ENCODE measurements around the gene ACE. TPM values are rescaled to one million over a fixed set of nuclear protein-coding genes. Genes with fewer than 3 reads are reported as not detected.

ACE gene
- total RNA-seq, 1 experiment from 2014 or later, result 4.5 TPM

DNA sequence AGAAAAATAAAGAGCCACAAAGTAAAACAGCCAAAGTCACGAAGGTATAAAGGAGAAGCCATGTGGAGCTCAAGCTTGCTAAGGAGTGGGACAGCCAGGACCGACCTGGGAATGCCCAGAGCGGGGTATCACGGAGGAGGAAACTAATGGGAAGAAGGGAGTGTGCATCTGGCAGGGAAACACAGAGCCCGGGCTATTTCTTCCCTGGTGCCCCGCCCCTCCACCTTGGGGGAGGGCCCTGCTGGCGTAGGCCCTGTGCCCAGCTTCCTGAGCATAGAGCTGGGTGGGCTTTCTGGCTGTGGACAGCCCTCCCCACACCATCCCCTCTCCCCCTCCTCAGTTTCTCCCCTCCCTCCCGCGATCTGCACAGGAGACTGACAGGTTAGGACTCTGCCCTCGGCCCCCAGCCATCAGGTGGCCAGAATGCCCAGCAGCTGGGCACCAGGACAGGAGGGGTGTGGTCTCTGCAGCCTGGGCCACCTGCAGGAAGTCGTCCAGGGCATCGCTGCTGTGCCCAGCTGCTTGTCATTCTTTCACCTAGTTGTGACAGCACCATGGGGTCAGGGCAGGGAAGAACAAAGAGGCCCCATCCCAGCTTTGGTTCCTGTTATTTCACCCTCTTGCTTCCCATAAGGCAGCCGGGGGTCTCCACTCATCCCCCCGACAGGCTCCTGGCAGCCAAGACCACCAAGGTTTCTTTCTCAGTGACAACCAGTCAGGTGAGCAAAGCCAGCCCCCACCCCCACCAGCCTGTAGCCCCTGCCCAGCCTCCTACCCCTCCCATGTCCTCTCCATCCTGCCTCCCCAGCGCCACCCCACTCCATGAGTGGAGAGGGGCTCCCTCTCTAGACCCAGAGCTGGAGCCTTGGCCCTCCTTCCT lies 66.3 kb downstream of the ACE start:
- intact Hi-C loops (cut with micrococcal nuclease; ENCODE audit: unreplicated experiment), result no loop called here
- H3K4me1 ChIP-seq (ENCODE audit: control insufficient read depth, insufficient read depth, low read length), result no peaks in the 10 kb centered on the region
- ATAC-seq (no peak), DNase-seq (ENCODE audit: low read depth, low spot score) (no peak)
- H3K4me3 ChIP-seq (ENCODE audit: low read depth in 2 of 2, low read length in 2 of 2), result no peak overlapping the region
- in situ Hi-C loops (cut with HindIII; ENCODE audit: low pct_unique_long_range_greater_than_20kb, low sequenced_read_pairs), result no loop called here
- ChIA-PET POLR2A (no interaction called here), CTCF (interaction anchor here (0.6 kb wide), 1 partner anchor 870 kb away, joined by 3 read pairs; no protein-coding TSS in a partner anchor)
- TF ChIP-seq, protein P1, sequence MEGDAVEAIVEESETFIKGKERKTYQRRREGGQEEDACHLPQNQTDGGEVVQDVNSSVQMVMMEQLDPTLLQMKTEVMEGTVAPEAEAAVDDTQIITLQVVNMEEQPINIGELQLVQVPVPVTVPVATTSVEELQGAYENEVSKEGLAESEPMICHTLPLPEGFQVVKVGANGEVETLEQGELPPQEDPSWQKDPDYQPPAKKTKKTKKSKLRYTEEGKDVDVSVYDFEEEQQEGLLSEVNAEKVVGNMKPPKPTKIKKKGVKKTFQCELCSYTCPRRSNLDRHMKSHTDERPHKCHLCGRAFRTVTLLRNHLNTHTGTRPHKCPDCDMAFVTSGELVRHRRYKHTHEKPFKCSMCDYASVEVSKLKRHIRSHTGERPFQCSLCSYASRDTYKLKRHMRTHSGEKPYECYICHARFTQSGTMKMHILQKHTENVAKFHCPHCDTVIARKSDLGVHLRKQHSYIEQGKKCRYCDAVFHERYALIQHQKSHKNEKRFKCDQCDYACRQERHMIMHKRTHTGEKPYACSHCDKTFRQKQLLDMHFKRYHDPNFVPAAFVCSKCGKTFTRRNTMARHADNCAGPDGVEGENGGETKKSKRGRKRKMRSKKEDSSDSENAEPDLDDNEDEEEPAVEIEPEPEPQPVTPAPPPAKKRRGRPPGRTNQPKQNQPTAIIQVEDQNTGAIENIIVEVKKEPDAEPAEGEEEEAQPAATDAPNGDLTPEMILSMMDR (IDR thresholded peaks at IDR 0.05), result no peak
- TF ChIP-seq TCF7L2 (IDR thresholded peaks at IDR 0.05; ENCODE audit: low read depth, low read length), result no peak
- TF ChIP-seq SIN3A (IDR thresholded peaks at IDR 0.05; ENCODE audit: borderline replicate concordance, insufficient read depth, low read depth, low read length), result no peak
- TF ChIP-seq POLR2AphosphoS5 (IDR thresholded peaks at IDR 0.05; ENCODE audit: low read depth, low read length), result no peak
- TF ChIP-seq, protein P2, sequence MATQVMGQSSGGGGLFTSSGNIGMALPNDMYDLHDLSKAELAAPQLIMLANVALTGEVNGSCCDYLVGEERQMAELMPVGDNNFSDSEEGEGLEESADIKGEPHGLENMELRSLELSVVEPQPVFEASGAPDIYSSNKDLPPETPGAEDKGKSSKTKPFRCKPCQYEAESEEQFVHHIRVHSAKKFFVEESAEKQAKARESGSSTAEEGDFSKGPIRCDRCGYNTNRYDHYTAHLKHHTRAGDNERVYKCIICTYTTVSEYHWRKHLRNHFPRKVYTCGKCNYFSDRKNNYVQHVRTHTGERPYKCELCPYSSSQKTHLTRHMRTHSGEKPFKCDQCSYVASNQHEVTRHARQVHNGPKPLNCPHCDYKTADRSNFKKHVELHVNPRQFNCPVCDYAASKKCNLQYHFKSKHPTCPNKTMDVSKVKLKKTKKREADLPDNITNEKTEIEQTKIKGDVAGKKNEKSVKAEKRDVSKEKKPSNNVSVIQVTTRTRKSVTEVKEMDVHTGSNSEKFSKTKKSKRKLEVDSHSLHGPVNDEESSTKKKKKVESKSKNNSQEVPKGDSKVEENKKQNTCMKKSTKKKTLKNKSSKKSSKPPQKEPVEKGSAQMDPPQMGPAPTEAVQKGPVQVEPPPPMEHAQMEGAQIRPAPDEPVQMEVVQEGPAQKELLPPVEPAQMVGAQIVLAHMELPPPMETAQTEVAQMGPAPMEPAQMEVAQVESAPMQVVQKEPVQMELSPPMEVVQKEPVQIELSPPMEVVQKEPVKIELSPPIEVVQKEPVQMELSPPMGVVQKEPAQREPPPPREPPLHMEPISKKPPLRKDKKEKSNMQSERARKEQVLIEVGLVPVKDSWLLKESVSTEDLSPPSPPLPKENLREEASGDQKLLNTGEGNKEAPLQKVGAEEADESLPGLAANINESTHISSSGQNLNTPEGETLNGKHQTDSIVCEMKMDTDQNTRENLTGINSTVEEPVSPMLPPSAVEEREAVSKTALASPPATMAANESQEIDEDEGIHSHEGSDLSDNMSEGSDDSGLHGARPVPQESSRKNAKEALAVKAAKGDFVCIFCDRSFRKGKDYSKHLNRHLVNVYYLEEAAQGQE (IDR thresholded peaks at IDR 0.05; ENCODE audit: insufficient read depth in 1 of 2, low read depth in 2 of 2, low read length in 1 of 2), result no peak
- no peaks in the 10 kb centered on the region for H3K9me3 ChIP-seq (ENCODE audit: control insufficient read depth, insufficient read depth, low read depth, low read length)
- no TSS peak for BruUV-seq (replicated peaks)
- H3K27ac ChIP-seq (ENCODE audit: low read length), result no peak overlapping the region
- H3K27me3 ChIP-seq (ENCODE audit: control insufficient read depth, insufficient read depth, low read length), result no peaks in the 10 kb centered on the region
- no peaks in the 10 kb centered on the region for H3K36me3 ChIP-seq (ENCODE audit: control insufficient read depth, insufficient read depth, low read length)

DNA sequence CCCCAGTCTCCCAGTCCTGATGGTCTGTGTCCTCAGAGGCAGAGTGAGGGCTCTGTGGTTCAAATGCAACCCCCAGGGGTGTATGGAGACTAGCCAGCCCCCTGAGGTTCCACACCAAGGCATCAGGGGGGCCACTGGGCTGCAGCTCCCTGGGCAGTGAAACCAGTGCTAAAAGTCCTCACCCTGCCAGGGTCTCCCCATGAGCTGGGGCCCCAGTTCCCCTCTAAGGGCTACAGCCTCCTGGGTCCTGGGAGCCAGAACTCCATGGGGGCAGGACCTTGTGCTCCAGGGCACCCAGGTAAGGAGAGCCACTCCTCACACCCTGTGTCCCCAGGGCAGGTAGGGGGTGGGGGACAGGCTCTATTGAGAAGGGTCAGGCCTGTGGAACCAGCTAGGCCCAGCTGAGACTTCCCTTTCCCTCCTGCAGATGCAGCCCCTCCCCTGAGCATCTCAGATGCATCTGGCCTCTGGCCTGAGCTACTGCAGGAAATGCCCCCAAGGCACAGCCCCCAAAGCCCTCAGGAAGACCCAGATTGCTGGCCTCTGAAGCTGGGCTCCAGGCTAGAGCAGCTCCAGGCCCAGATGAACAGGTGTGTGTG lies 67.1 kb downstream of the ACE start:
- ChIA-PET POLR2A (interaction anchor here (0.6 to 0.7 kb wide), 2 partner anchors 16 to 1125 kb away, joined by 3 to 5 read pairs; no protein-coding TSS in a partner anchor), CTCF (no interaction called here)
- Histone ChIP-seq H3K9me3 (ENCODE audit: control insufficient read depth, insufficient read depth, low read depth, low read length) (no peaks in the 10 kb centered on the region), H3K27ac (ENCODE audit: low read length) (no peak overlapping the region), H3K36me3 (ENCODE audit: control insufficient read depth, insufficient read depth, low read length) (no peaks in the 10 kb centered on the region), H3K4me3 (ENCODE audit: low read depth in 2 of 2, low read length in 2 of 2) (no peak overlapping the region), H3K27me3 (ENCODE audit: control insufficient read depth, insufficient read depth, low read length) (no peaks in the 10 kb centered on the region), H3K4me1 (ENCODE audit: control insufficient read depth, insufficient read depth, low read length) (no peaks in the 10 kb centered on the region)
- DNase-seq (ENCODE audit: low read depth, low spot score), result no peak
- in situ Hi-C loops (cut with HindIII; ENCODE audit: low pct_unique_long_range_greater_than_20kb, low sequenced_read_pairs), result no loop called here
- intact Hi-C loops (cut with micrococcal nuclease; ENCODE audit: unreplicated experiment), result no loop called here
- BruUV-seq (replicated peaks), result no TSS peak
- TF ChIP-seq, protein P1 (IDR thresholded peaks at IDR 0.05), result no peak
- TF ChIP-seq, protein P2 (IDR thresholded peaks at IDR 0.05; ENCODE audit: insufficient read depth in 1 of 2, low read depth in 2 of 2, low read length in 1 of 2), result no peak
- TF ChIP-seq SIN3A (IDR thresholded peaks at IDR 0.05; ENCODE audit: borderline replicate concordance, insufficient read depth, low read depth, low read length), result no peak
- no peak for TF ChIP-seq POLR2AphosphoS5 (IDR thresholded peaks at IDR 0.05; ENCODE audit: low read depth, low read length)
- no peak for TF ChIP-seq TCF7L2 (IDR thresholded peaks at IDR 0.05; ENCODE audit: low read depth, low read length)
- no peak for ATAC-seq
